ENCODE measurements around the gene ICE2. TPM values are rescaled to one million over a fixed set of nuclear protein-coding genes. Genes with fewer than 3 reads are reported as not detected.
A peak's percentile ranks its signal among the peaks of the same experiment; 100 is the strongest.

Gene ICE2
- total RNA-seq, 1 donor from 2014 or later, result 95.3 TPM

DNA sequence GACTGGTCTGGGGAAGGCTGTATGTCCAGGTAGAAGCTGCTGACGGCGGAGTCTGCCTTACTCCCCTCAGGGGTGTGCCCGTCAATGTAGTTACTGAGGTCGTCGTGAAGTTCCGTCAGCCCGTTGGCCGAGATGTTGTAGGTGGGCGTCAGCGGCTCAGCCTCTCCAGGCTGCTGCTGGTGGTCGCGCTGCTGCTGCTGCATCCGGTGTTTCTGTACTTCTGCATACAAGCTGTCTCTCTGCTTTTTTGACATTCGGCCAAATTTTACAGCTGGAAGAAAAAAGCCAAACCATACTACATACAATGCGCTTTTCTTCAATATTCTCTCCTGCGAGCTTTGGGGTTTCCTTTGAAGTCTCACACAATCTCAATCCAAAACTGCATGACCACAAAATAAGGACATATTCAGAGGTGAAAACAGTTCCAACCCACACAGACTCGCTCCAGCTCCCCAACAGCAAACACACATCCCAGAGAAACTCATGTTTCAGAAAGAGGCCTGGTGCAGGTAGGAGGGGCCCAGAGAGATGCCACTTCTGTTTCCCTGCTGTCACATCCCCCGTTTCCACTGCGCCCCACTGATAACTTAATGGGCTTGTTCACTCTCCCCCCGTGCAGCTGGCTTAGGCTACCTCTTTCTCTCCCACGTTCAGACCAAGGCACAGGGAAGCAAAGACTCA, 32.5 kb upstream of the ICE2 start:
- no peak overlapping the region for H3K9ac ChIP-seq
- H3K27ac Mint-ChIP-seq, result peak overlapping the region; percentile 10
- no peaks in the 10 kb centered on the region for H3K9me3 Mint-ChIP-seq
- H3K4me2 ChIP-seq, result no peak overlapping the region
- no peaks in the 10 kb centered on the region for H3K4me1 ChIP-seq
- no peaks in the 10 kb centered on the region for H3K36me3 ChIP-seq
- peaks cover 9% of the 10 kb centered on the region for H3F3A ChIP-seq (ENCODE audit: low read depth)
- no peak for DNase-seq (ENCODE audit: low spot score)
- peaks cover 22% of the 10 kb centered on the region for H3K4me1 Mint-ChIP-seq
- no peak overlapping the region for H2AFZ ChIP-seq (replicated peaks)
- H3K9me3 ChIP-seq (ENCODE audit: low read depth), result no peaks in the 10 kb centered on the region
- no peak overlapping the region for H3K4me3 ChIP-seq
- TF ChIP-seq, protein P1, sequence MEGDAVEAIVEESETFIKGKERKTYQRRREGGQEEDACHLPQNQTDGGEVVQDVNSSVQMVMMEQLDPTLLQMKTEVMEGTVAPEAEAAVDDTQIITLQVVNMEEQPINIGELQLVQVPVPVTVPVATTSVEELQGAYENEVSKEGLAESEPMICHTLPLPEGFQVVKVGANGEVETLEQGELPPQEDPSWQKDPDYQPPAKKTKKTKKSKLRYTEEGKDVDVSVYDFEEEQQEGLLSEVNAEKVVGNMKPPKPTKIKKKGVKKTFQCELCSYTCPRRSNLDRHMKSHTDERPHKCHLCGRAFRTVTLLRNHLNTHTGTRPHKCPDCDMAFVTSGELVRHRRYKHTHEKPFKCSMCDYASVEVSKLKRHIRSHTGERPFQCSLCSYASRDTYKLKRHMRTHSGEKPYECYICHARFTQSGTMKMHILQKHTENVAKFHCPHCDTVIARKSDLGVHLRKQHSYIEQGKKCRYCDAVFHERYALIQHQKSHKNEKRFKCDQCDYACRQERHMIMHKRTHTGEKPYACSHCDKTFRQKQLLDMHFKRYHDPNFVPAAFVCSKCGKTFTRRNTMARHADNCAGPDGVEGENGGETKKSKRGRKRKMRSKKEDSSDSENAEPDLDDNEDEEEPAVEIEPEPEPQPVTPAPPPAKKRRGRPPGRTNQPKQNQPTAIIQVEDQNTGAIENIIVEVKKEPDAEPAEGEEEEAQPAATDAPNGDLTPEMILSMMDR (IDR thresholded peaks at IDR 0.05), result no peak
- TF ChIP-seq EZH2 (IDR thresholded peaks at IDR 0.05) (no peak), EZH2phosphoT487 (IDR thresholded peaks at IDR 0.05) (no peak)
- H3K27me3 Mint-ChIP-seq (ENCODE audit: insufficient read depth, low read depth), result peaks cover 2% of the 10 kb centered on the region
- H3K36me3 Mint-ChIP-seq, result peaks cover 11% of the 10 kb centered on the region
- H3K4me3 Mint-ChIP-seq, result no peak overlapping the region
- no peaks in the 10 kb centered on the region for H3K27me3 ChIP-seq
- no peak overlapping the region for H3K27ac ChIP-seq
- no peaks in the 10 kb centered on the region for H4K20me1 ChIP-seq (ENCODE audit: low read depth)
- H3K79me2 ChIP-seq (ENCODE audit: low read depth), result no peaks in the 10 kb centered on the region

DNA sequence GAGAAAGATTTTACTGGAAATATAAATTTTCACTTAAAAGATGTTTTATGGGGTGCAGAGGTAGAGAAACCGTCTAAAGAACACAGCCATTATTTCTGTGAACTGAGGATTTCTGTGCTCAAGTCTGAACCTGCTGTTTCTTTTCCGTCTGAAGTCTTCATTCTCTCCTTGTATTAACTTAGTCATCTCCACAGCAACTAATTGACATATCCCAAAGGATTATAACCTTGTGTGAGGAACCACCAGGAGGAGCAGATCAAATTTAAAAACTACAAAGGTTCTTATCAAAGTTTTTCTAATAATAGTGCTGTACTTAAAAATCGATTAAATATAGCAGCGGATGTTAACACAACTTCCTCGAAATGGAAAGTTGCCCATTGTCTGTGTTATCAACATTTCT, 31.1 kb upstream of the ICE2 start:
- Histone ChIP-seq H3K4me3 (no peak overlapping the region), H3F3A (ENCODE audit: low read depth) (peaks cover 3% of the 10 kb centered on the region), H3K9me3 (ENCODE audit: low read depth) (no peaks in the 10 kb centered on the region), H3K27ac (no peak overlapping the region), H2AFZ (replicated peaks) (no peak overlapping the region), H3K27me3 (no peaks in the 10 kb centered on the region), H3K9ac (no peak overlapping the region), H4K20me1 (ENCODE audit: low read depth) (no peaks in the 10 kb centered on the region), H3K36me3 (no peaks in the 10 kb centered on the region), H3K4me1 (no peaks in the 10 kb centered on the region), H3K4me2 (no peak overlapping the region), H3K79me2 (ENCODE audit: low read depth) (no peaks in the 10 kb centered on the region)
- no peaks in the 10 kb centered on the region for H3K27me3 Mint-ChIP-seq (ENCODE audit: insufficient read depth, low read depth)
- H3K4me1 Mint-ChIP-seq, result peaks cover 22% of the 10 kb centered on the region
- no peak overlapping the region for H3K4me3 Mint-ChIP-seq
- H3K36me3 Mint-ChIP-seq, result peaks cover 11% of the 10 kb centered on the region
- DNase-seq (ENCODE audit: low spot score), result no peak
- H3K9me3 Mint-ChIP-seq, result no peaks in the 10 kb centered on the region
- H3K27ac Mint-ChIP-seq, result no peak overlapping the region
- TF ChIP-seq EZH2phosphoT487 (IDR thresholded peaks at IDR 0.05), result no peak
- TF ChIP-seq, protein P1 (IDR thresholded peaks at IDR 0.05), result no peak
- no peak for TF ChIP-seq EZH2 (IDR thresholded peaks at IDR 0.05)

DNA sequence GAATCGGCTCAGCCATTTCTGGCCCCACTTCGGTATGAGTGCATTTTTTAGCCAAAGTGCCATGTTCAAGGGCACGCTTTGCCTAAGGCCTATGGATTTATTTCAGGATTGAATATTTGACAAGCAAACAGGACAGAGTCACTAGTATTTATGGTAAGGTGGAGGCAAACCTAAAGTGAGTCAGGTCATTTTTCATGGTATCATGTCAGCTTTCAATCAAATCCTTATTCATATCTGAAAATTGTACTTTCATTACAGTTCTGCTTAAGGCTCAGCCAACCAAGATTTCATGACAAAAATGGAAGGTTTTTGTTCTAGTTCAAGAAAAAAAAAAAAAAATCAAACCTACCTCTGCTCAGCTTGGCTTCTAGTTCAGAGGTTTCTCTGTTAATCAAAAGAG, 30.5 kb upstream of the ICE2 start:
- no peak overlapping the region for H3K4me3 Mint-ChIP-seq

More for the DNA sequence above, 30.5 kb upstream of the ICE2 start:
- no peaks in the 10 kb centered on the region for H3K4me1 ChIP-seq
- Mint-ChIP-seq H3K9me3 (no peaks in the 10 kb centered on the region), H3K36me3 (peaks cover 11% of the 10 kb centered on the region), H3K27me3 (ENCODE audit: insufficient read depth, low read depth) (no peaks in the 10 kb centered on the region), H3K4me1 (peaks cover 22% of the 10 kb centered on the region), H3K27ac (no peak overlapping the region)
- no peak overlapping the region for H3K27ac ChIP-seq
- H3F3A ChIP-seq (ENCODE audit: low read depth), result no peaks in the 10 kb centered on the region
- H3K27me3 ChIP-seq, result no peaks in the 10 kb centered on the region
- no peak overlapping the region for H2AFZ ChIP-seq (replicated peaks)
- no peak overlapping the region for H3K9ac ChIP-seq
- no peaks in the 10 kb centered on the region for H4K20me1 ChIP-seq (ENCODE audit: low read depth)
- H3K4me2 ChIP-seq, result no peak overlapping the region
- H3K9me3 ChIP-seq (ENCODE audit: low read depth), result no peaks in the 10 kb centered on the region
- TF ChIP-seq EZH2 (IDR thresholded peaks at IDR 0.05), result no peak
- no peak for TF ChIP-seq EZH2phosphoT487 (IDR thresholded peaks at IDR 0.05)
- TF ChIP-seq, protein P1 (IDR thresholded peaks at IDR 0.05), result no peak
- H3K79me2 ChIP-seq (ENCODE audit: low read depth), result no peaks in the 10 kb centered on the region
- no peak for DNase-seq (ENCODE audit: low spot score)
- no peak overlapping the region for H3K4me3 ChIP-seq
- no peaks in the 10 kb centered on the region for H3K36me3 ChIP-seq
